ENCODE data around the gene CCDC187. TPM values are rescaled to one million over a fixed set of nuclear protein-coding genes. Genes with fewer than 3 reads are reported as not detected.

CCDC187 gene
- polyA plus RNA-seq, 1 donor (not counting 4 experiments of a cell fraction or from before 2014, with no cell fraction given): 0.03 TPM

DNA sequence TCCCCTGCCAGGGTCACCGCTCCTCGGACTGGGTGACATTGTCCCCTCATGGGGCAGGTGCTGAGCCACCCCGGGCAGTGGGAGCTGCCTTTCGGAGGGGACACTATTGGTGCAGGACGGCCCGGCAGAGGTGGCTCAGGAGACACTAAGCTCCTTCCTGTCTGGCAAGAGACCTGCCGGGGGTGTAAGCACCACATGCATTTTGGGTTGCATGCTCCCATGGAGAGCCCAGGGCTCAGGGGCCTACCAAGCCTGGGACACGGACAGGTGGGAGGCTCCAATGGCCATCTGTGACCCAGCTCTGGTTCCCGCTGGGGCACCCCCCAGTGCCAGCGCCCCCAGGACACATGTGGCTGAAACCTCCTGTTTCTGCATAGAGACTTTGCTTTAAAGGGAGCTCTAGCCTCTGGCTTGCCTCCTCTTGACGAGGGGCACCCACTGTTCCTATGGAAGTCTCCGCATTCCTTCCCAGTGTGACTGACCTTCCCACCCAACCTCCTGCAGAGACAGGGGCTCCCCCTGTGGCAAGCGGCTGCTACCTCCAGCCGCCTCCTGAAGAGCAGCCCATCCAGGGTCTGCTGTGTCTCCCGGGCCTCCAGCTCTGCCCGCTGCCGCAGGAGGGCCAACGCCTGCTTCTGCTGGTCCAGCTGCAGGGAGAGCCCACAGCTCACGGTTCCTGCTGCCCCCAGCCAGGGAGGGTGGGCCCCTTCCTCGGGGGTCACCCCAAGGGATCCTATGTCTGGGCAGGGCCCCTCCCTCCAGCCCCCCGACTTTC lies 28.1 kb downstream of the CCDC187 start:
- DNase-seq (ENCODE audit: low read depth, low spot score) (no peak), FAIRE-seq (no peak)
- H2AFZ ChIP-seq (ENCODE audit: control insufficient read depth, low read length): no peak overlapping the region
- H3K9ac ChIP-seq (ENCODE audit: control insufficient read depth, extremely low read depth, insufficient read depth, low read length): no peak overlapping the region
- no peaks in the 10 kb centered on the region for H3K9me3 ChIP-seq (ENCODE audit: control insufficient read depth, low read depth, low read length)
- no peak overlapping the region for H3K27ac ChIP-seq (ENCODE audit: control insufficient read depth, insufficient read depth, low read length)
- dilution Hi-C loops (cut with MboI; ENCODE audit: extremely low pct_ligation_motif_present, low sequenced_read_pairs): no loop called here
- H3K4me3 ChIP-seq (ENCODE audit: control insufficient read depth in 2 of 3, extremely low read depth in 1 of 3, insufficient read depth in 2 of 3, low read depth in 1 of 3, low read length in 3 of 3): no peak overlapping the region
- no peak overlapping the region for H3K4me2 ChIP-seq (ENCODE audit: control insufficient read depth, extremely low read depth, insufficient read depth, low read depth, low read length)
- H3K4me1 ChIP-seq (ENCODE audit: control insufficient read depth, extremely low read depth, insufficient read depth, low read length): no peaks in the 10 kb centered on the region
- H3K9me1 ChIP-seq (ENCODE audit: control insufficient read depth, extremely low read depth, insufficient read depth, low read length): no peaks in the 10 kb centered on the region
- TF ChIP-seq EZH2 (IDR thresholded peaks at IDR 0.05; ENCODE audit: low read length): no peak
- TF ChIP-seq, protein P1, sequence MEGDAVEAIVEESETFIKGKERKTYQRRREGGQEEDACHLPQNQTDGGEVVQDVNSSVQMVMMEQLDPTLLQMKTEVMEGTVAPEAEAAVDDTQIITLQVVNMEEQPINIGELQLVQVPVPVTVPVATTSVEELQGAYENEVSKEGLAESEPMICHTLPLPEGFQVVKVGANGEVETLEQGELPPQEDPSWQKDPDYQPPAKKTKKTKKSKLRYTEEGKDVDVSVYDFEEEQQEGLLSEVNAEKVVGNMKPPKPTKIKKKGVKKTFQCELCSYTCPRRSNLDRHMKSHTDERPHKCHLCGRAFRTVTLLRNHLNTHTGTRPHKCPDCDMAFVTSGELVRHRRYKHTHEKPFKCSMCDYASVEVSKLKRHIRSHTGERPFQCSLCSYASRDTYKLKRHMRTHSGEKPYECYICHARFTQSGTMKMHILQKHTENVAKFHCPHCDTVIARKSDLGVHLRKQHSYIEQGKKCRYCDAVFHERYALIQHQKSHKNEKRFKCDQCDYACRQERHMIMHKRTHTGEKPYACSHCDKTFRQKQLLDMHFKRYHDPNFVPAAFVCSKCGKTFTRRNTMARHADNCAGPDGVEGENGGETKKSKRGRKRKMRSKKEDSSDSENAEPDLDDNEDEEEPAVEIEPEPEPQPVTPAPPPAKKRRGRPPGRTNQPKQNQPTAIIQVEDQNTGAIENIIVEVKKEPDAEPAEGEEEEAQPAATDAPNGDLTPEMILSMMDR (optimal IDR thresholded peaks at IDR 0.05 in 1 of 3, IDR thresholded peaks at IDR 0.05 in 1 of 3, conservative IDR thresholded peaks at IDR 0.05 in 1 of 3; ENCODE audit: extremely low read depth in 1 of 3, insufficient read depth in 2 of 3, low read length in 3 of 3): no peak
- no peaks in the 10 kb centered on the region for H3K79me2 ChIP-seq (ENCODE audit: control insufficient read depth, insufficient read depth, low read length)
- H3K27me3 ChIP-seq (ENCODE audit: control insufficient read depth, extremely low read depth, insufficient read depth, low read length): peaks cover 37% of the 10 kb centered on the region
- H3K36me3 ChIP-seq (ENCODE audit: control insufficient read depth in 2 of 2, extremely low read depth in 1 of 2, insufficient read depth in 2 of 2, low read length in 2 of 2): no peaks in the 10 kb centered on the region
- H4K20me1 ChIP-seq (ENCODE audit: control insufficient read depth, extremely low read depth, insufficient read depth, low read length): no peaks in the 10 kb centered on the region

DNA sequence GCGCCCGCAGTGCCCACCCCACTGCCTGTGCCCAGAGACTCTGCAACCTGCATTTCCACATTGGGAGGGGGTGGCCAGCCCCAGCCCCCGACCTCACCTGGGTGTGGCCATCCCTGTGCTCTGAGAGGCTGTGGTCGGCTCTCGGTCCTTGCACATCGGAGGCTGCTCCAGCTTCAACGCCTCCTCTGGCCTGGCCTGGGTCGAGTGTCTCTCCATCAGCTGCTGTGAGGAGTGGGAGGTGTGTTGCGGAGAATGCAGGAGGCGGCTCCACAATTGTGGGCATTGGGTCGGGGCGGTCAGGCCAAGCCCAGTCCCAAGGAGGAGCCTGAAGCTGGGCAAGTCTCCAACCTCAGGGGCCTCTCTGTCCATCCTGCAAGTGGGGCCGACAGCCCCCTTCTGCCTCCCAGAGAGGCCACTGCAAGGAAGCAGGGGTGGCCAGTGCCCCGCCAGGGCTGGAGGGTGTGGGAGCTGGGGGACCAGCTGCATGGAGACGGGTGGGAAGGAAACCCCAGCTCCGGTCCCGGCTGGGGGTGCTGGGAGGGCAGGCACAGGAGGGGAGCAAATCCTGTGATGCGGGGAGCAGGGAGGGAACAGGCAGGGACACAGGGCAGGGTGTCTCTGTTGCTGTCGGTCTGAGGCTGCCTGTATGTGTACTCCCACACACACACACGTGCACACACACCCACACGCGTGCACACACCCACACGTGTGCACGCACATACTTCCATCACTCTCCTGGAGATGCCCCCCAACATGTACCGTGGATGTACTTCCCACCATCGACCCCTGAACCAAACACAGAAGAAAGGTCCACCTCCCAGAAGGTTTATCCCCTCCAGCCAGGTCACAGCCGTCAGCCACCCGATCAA lies 28.9 kb downstream of the CCDC187 start:
- no peak overlapping the region for H3K27ac ChIP-seq (ENCODE audit: control insufficient read depth, insufficient read depth, low read length)
- FAIRE-seq (no peak), DNase-seq (ENCODE audit: low read depth, low spot score) (no peak)
- H3K79me2 ChIP-seq (ENCODE audit: control insufficient read depth, insufficient read depth, low read length): no peaks in the 10 kb centered on the region
- TF ChIP-seq EZH2 (IDR thresholded peaks at IDR 0.05; ENCODE audit: low read length): no peak
- TF ChIP-seq, protein P1 (optimal IDR thresholded peaks at IDR 0.05 in 1 of 3, IDR thresholded peaks at IDR 0.05 in 1 of 3, conservative IDR thresholded peaks at IDR 0.05 in 1 of 3; ENCODE audit: extremely low read depth in 1 of 3, insufficient read depth in 2 of 3, low read length in 3 of 3): no peak
- no peaks in the 10 kb centered on the region for H4K20me1 ChIP-seq (ENCODE audit: control insufficient read depth, extremely low read depth, insufficient read depth, low read length)
- H3K9me3 ChIP-seq (ENCODE audit: control insufficient read depth, low read depth, low read length): no peaks in the 10 kb centered on the region
- H3K4me3 ChIP-seq (ENCODE audit: control insufficient read depth in 2 of 3, extremely low read depth in 1 of 3, insufficient read depth in 2 of 3, low read depth in 1 of 3, low read length in 3 of 3): no peak overlapping the region
- no peaks in the 10 kb centered on the region for H3K36me3 ChIP-seq (ENCODE audit: control insufficient read depth in 2 of 2, extremely low read depth in 1 of 2, insufficient read depth in 2 of 2, low read length in 2 of 2)
- dilution Hi-C loops (cut with MboI; ENCODE audit: extremely low pct_ligation_motif_present, low sequenced_read_pairs): no loop called here
- H3K9ac ChIP-seq (ENCODE audit: control insufficient read depth, extremely low read depth, insufficient read depth, low read length): no peak overlapping the region
- no peaks in the 10 kb centered on the region for H3K9me1 ChIP-seq (ENCODE audit: control insufficient read depth, extremely low read depth, insufficient read depth, low read length)
- H3K4me2 ChIP-seq (ENCODE audit: control insufficient read depth, extremely low read depth, insufficient read depth, low read depth, low read length): no peak overlapping the region
- no peak overlapping the region for H2AFZ ChIP-seq (ENCODE audit: control insufficient read depth, low read length)
- no peaks in the 10 kb centered on the region for H3K4me1 ChIP-seq (ENCODE audit: control insufficient read depth, extremely low read depth, insufficient read depth, low read length)
- H3K27me3 ChIP-seq (ENCODE audit: control insufficient read depth, extremely low read depth, insufficient read depth, low read length): peaks cover 35% of the 10 kb centered on the region
